NCI-H128 (cell line): ENCODE results near the gene HELLS.
A peak's percentile ranks its signal among the peaks of the same experiment; 100 is the strongest.
"Not testable (repeated sequence)": the region's sequence is repeated elsewhere in the genome, so short reads cannot be mapped to it uniquely, and the experiment has no call there.

Source experiments
- DNase-seq: peaks from one replicate; lab custom pipeline; 2025; ENCODE audit not compliant: unreplicated experiment; lab: John Stamatoyannopoulos, UW

HELLS gene

DNA sequence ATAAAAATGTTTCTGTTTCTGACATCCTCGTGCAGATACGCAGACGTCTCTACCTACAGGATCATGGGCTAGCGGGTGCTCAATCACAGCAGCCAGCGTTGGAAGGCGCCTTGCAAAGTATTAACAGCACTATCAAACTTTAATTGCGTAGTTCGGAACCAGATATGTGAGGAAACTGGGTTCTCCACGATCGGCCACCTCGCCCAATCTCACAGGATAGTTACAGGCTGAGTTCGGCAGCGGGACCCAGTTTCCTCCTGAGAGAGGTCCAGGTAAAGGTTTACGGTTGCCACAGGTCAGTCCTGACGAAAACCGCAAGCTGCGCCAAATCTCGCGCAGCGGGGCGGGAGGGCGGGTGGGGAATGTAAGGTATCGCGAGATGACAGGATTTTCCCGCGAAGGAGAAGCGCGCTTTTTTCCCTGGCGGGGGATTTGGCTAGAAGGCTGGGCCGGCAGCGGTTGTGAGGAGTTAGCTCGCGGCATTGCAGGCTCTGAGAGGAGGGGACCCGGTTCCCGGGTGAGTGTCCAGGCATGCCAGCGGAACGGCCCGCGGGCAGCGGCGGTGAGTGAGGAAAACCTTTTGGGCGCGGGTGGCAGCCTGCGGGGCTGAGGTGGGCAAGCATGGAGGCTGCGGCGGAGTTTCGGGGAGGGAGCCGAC, at the start of gene HELLS:
TSS of gene HELLS (plus strand) at position 398 of the 658 bp plus-strand sequence. CDS start at position 532, 134 bp downstream.
- peak; percentile 66 for DNase-seq

DNA sequence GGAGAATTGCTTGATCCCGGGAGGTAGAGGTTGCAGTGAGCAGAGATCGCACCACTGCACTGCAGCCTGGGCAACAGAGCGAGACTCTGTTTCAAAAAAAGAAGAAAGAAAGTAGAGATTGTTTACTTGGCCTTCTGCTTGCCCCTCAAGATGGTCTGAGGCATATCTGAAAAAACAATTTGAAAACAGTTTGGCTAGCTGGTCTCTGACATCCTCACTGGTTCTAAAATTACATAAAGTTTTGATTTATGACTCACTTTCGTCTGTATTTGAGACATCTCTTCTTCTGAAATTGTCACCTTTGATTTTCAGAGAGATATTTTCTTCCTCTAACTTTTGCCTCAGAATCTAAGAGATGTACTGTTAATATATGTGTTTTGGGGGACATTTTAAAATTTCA, 49.6 kb upstream of the HELLS start:
- no peak for DNase-seq

DNA sequence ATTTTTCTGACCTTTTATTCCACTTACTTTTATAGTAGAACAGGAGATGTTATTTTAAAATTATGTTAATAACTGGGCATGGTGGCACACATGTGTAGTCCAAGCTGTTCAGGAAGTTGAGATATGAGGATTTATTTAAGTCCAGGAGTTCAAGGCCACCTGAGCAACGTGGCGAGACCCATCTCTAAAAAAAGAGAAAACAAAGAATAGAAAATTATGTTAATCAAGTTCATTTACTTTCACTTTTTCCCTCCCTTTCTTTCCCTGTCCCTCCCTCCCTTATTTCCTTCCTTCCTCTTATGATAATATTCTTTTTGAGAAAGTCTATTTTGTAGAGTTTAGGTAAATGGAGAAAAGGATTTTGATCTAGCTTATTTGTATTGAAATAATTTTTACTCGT, 48.9 kb upstream of the HELLS start:
- DNase-seq, result no peak

DNA sequence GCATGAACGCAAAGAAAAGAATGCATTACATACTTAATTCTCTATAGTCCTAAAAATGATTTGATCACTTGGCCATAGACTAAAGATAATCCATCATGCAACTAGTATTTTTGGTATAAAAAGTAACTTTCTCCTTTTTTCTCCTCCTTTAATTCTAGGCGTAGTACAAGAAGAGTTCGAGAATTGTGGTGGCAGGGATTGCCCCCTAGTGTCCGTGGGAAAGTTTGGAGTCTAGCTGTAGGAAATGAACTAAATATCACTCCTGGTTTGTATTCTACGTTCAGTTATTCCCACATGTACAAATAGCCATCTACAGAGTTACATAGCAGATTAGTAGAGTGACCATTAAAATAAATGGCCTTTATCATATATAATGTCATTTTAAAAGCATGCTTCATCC, 45.5 kb upstream of the HELLS start:
- DNase-seq, result no peak

DNA sequence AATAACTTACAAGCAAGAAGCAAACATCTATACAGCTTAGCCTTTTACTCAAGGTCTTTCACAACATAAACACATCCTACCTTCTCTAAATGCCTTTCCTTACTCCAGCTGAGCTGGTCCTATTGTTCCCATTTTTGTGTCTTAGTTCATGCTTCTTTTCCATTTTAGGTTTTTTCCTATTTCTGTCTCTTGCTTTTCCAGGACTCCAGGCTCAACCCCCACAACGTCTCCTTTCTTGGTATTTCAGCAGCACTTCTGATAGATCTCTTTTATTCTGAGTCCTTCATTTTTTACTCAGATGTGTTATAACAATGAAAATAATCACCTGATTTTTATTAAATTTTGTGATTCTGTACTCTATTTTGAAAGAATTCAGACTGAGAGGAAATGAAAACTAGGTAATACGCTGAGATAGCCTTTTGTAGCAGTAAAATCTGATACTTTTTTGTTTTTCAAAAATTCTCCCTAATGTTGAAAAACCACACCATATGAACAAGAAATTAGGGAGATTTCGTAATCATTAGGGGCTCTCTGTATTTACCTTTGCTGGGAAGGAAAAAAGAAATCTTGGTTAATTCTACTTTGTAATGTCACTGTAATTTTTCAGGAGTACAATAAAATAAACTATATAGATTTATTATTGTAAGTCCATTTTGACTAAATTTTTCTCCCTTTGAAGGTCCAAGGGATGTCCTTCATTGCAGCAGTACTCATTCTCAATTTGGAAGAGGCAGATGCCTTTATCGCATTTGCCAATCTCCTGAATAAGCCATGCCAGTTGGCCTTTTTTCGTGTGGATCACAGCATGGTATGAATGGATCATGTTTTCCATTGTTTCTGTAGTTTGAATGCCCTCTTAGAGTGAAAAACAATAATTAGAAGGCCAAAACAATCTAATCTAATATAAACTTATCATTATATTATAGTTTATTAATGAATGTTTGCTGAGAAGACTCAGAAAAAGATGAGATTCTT, 24.0 kb upstream of the HELLS start:
- DNase-seq, result no peak

DNA sequence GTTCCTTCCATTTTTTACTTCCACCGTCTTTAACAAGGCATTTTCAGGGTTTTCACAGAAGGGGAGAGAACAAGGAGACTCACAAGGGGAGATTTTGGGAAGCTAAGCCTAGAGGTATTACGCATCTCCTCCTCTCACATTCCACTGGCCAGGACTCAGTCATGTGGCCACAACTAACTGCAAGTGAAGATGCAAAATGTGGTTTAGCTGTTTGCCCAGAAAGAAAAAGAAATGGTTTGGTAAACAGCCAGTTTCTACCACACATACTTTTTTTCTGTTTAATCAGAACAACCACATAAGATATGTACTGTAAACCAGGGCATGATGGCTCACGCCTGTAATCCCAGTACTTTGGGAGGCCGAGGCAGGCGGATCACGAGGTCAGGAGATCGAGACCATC, 21.4 kb upstream of the HELLS start:
- DNase-seq, result no peak

DNA sequence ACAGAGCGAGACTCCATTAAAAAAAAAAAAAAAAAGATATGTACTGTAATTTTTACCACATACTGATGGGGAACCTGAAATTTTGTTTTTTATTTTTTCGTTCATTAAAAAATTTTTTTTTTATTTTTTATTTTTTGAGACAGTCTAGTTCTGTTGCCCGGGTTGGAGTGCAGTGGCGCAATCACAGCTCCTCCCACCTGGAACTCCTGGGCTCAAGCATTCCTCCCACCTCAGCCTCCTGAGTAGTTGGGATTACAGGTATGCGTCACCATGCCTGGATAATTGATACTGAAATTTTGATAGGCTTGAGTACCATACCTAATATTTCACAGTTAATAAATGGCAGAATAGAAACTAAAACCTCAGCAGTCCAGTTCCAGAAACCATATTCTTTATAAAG, 20.9 kb upstream of the HELLS start:
- DNase-seq, result no peak

DNA sequence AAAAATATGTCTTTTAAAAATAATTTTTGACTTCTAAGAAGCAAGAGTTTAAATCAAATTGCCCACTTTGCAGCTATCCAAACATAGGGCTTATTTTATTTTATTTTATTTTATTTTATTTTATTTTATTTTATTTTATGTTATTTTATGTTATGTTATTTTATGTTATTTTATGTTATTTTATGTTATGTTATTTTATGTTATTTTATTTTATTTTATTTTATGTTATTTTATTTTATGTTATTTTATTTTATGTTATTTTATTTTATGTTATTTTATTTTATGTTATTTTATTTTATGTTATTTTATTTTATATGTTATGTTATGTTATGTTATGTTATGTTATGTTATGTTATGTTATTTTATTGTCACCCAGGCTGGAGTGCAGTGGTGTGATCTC, 14.0 kb upstream of the HELLS start:
- not testable (repeated sequence) for DNase-seq

DNA sequence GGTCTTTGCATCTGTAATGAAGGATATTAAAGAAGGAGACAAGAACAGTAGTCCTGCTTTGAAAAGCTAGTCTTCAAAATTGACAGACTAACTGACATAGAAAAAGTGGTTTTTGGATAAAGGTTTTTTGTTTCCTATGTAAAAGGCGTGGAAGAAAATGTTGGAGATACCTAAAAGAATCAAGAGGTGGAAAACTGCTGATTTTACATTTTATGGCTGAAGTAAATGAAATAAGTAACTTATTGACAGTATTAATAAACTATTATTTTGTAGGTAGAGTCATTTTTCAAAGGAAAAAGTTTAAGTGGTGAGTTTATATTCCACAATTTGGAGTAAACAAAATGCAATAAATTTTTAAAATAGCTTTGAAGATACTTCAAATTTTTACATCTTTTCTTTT, 12.6 kb upstream of the HELLS start:
- no peak for DNase-seq

DNA sequence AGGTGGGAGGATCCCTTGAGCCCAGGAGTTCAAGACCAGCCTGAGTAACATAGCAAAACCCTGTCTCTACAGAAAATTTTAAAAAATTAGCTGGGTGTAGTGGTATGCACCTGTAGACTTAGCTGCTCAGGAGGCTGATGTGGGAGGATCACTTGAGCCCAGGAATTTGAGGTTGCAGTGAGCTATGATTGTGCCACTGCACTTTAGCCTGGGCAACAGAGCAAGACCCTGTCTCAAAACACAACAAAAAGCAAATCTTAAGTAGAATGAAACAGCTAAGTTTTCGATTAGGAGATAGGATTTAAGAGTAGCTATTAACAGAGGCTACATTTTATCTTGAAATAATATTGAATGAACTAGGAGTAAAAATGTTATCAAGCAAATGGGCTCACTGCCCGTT, 3.3 kb upstream of the HELLS start:
- DNase-seq, result not testable (repeated sequence)

DNA sequence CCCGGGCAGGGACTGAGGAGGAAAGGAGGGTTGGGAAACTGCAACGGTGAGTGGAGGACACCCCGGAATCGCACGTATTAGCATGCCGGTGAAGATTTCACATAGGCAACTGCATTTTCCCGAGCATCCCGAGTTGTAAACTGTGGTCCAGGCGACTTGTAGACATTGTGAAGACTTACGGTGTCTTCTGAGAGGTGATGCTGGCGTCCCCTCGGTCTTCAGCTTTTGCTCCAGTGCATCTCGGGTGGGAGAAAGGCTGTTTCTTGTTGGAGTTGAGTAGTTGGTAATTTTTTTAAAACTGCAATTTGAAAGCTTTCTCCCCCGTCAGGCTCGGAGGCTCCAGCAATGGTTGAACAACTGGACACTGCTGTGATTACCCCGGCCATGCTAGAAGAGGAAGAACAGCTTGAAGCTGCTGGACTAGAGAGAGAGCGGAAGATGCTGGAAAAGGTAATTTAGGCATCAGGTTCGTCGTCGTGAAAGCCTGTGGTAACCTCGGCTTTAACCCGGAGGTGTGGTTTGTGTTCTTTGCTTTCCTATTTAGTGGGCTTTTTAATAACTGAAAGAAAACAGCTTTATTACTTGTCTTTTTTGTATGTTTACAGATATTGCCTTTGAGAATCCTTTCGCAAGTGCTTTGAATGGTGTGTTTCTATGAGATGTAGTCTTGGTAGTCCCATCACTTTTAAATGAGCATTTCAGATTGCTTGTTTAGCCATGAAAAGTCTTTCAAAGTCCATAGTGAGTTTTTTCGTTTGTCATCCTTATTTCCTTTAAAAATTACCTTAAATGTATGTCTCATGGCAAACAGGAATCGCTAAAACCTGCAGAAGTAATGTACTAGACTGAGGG, 687 bp downstream of the HELLS start:
- no peak for DNase-seq

DNA sequence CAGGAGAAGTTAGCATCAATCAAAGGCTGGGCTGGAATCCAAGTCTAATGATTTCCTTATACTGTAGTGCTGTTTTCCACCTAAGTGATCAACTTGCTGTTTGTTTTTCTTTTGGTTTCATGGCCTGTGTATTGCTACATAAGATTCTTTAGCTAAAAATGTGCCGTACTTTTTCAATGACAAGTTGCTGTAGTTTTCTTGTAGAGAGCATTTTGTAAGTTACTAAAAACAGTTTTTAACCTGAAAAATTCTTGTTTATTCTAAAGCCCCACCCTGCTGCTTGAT, 1.3 kb downstream of the HELLS start:
- DNase-seq, result no peak

DNA sequence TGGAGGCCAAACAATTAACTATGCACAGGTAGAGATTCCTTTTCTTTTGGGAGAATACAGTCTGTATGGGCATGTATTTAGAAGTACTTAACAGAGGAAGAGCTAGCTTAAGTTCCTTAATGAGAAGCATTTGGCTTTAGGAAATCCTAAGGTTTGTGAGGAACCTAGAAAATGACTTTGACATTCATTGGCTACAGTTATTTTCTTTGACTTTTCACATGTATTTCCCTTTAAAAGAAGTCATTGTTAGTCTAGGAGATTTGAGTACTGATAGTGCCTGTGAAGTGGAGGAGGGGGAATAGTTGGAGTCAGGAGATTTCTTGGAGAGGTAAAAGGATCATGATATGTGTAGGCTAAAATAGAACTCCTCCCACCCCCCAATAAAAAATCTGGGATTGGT, 3.6 kb downstream of the HELLS start:
- no peak for DNase-seq

DNA sequence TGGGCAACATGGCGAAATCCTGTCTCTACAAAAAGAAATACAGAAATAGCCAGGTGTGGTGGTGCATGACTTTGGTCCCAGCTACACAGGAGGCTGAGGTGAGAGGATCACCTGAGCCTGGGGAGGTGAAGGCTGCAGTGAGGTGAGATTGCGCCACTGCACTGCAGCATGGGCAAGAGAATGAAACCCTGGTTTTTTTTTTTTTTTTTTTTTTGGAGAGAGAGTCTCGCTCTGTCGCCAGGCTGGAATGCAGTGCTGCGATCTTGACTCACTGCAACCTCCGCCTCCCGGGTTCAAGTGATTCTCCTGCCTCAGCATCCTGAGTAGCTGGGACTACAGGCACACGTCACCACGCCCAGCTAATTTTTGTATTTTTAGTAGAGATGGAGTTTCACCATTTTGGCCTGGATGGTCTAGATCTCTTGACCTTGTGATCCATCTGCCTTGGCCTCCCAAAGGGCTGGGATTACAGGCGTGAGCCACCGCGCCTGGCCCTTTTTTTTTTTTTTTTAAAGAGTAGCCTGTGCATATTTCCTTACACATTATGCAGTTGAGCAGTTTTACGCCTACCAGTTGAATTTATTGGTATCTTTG, 22.2 kb downstream of the HELLS start:
- not testable (repeated sequence) for DNase-seq

DNA sequence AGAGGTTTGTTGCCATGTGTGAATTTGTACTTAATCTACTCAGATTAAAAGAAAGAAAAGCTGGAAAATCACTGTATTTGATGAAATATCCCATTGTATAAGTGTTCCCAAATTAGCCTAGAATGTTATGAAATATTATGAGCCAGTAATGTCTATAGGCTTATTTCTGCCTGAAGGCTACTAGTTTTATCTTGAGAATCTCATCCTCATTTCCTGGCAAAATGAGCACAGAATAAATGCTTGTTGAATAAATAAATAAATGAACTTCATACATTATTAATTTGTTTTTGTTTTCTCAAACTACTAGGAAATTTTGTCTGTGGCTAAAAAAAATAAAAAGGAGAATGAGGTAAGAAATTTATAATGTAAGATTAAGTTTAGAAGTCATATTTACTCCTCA, 25.5 kb downstream of the HELLS start:
- DNase-seq, result no peak

DNA sequence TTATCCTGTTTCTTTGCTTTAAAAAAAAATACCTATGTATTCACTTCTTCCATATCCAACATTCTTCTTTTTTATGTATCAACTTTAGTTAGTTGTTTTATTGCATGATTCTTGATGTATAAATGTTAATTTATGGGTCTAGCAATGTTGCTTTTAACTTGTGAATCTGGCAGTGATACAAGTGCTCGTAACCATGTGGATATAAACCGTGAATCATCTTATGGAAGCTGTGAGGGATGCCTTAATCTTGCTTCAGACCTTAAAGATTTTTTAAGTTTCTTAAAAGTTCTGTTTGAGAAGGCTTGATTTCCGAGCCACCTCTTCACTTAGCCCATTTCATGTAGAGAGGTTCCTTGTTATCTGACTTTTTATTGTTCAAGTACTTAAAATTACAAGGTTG, 25.9 kb downstream of the HELLS start:
- DNase-seq, result no peak

DNA sequence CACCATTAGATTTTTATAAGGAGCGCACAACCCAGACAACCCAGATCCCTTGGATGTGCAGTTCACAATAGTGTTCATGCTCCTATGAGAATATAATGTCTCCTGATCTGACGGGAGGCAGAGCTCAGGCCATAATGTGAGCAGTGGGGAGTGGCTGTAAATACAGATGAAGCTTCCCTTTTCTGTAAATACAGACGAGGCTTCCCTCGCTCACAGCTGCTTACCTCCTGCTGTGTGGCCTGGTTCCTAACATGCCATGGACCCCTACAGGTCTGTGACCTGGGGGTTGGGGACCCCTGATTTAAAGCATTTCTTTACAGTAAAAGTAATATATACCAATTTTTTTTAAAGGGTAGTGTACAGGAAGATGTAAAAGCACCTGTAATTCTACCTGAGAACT, 33.2 kb downstream of the HELLS start:
- DNase-seq, result no peak

DNA sequence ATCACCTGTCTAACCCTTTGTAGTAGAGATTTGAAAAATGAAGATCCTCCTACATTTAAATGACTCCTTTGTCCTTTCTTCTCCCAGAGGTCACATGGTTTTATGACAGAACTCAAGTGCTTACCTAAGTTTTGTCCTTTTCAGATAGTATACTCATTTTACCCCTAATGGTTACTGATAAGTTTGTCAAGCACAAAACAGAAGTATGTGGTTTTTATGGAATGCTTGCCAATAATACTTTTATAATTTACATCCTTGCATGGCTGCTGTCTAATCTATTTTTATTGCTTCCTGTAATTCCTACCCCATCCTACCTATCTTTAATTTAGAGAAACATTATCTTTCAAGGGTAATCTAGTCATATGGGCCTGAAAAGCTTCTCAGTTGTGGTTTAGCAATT, 37.5 kb downstream of the HELLS start:
- no peak for DNase-seq

DNA sequence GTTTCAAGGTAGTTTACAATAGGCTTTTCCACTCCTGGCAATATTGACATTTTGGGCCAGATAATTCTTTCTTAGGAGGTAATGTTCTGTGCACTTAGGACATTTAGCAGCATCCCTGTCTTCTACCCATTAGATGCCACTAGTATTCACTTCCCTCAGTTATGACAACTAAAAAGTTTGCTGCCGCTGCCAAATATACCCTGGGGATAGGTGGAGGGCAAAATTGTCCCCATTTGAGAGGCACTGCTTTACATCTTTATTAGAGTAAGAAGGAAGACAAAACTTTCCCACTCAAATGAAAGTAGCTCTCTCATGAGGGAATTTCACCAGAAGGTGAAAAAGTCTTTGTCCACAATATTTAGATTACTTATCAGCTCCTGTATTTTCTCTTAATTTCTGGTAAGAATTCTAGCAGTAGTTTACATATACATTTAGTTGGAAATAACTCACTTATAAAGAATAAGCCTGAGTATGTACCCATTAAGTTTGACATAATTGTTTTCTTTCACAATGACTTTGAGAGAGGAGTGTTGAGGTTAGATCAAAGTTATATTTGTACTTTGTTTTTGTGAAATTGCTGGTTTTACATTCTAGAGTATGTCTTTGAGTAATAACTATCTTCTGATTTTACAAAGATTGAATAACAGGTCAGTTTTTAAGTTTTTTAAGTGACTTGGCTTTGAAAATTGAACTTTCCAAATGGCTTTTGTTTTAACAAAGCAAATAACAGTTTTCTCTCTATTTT, 46.0 kb downstream of the HELLS start:
- DNase-seq, result no peak

DNA sequence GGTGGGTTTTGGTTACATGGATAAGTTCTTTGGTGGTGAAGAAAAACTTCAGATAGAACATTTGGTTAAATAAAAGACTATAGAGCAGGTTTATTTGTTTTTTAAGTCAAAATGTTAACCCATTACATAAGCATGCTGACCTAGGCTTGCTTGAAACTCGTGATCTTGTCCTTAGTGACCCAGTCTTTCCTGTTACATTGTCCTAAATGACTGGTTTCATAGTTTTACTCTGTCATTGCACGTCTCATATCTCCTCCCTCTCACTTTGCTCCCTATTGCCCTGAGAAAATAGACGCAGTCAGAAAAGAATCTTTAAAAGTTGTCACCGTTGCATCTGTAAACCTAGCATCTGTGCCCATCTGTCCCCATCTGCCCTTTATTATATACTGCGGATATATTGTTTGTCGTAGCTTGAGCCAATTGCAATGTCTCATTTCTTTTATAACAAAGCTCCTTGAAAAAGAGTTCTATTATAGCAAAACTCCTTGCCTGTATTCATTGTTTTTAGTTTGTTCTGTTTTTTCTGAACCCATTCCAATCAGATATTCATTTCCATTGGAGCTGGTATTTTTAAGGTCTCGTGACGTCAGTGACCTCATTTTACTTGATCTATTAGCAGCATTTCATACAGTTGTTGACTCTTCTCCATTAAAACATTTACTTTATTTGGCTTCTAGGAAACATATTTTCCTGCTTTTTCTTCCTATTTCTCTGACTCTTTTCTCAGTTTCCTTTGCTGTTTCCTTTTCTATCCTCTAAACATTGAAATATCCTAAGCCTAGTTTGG, 57.3 kb downstream of the HELLS start:
- no peak for DNase-seq
